HG03354 (cell line): Measurements from ENCODE around the gene PKN3.
A peak's percentile ranks its signal among the peaks of the same experiment; 100 is the strongest.
"Not testable (repeated sequence)": the region's sequence is repeated elsewhere in the genome, so short reads cannot be mapped to it uniquely, and the experiment has no call there.

ENCODE experiments used
- ATAC-seq: cut with Tn5 transposase; IDR thresholded peaks from one replicate; pipeline ENCODE4 v1.9.1; 2021; ENCODE audit warnings: mild to moderate bottlenecking; ENCODE audit not compliant: unreplicated experiment, poor library complexity, severe bottlenecking

Gene PKN3

DNA sequence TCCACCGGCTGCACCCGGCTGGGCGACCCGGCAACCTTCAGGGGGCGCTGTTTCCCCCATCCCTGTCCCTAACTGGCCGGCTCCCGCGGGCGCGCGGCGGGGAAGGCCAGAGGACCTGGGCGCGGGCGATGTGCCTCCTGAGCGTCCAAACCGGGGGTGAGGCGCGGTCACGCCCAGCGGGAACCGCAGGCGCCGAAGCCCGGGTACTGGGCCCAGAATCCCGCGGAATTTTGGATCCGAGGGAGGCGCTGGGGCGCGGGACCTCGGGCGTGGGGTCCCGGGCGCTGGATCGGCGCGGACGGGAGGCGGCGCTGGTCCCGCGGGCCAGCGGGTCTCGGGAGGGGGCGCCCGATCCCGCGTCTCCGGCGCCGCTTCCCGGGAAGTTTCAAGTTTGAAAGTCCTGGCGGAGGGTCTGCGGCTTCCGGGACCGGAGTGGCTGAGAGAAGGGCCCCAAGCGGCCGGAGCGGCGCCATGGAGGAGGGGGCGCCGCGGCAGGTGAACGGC lies at the start of gene PKN3:
Gene PKN3, plus strand, starts transcription at position 59 of the 504 bp plus-strand sequence. Its CDS starts 413 bp downstream, at position 472.
- peak; percentile 79 for ATAC-seq

DNA sequence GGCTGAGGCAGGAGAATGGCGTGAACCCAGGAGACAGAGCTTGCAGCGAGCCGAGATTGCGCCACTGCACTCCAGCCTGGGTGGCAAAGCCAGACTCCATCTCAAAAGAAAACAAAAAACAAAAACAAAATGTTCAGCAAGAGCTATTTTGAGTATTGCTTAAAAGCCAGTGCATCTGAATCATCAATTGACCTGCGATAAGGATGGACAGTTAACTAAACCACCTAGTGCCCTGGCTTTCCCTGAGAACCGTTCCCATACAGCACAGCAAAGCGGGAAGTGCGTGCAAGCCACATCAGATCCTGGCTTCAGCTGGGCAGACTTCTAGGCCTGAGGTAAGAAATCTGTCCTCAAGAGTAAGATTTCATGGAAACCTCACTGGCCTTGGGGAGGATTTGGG lies 48.4 kb upstream of the PKN3 start:
- no peak for ATAC-seq

DNA sequence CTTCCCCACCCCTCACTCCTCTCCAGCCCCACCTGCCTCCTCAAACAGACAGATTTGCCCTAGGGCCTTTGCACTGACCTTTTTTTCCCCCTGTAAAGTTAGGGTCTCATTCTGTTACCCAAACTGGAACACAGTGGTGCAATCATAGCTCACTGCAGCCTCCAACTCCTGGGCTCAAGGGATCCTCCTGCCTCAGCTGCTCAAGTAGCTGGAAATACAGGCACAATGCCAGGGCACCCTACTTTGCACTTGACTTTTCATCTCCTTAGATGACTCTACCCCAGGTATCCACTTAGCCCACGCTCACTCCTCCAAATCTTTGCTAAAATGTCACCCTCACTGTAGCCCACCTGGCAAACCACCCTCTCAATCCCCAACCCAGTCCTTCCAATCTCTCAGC lies 47.8 kb upstream of the PKN3 start:
- ATAC-seq = no peak

DNA sequence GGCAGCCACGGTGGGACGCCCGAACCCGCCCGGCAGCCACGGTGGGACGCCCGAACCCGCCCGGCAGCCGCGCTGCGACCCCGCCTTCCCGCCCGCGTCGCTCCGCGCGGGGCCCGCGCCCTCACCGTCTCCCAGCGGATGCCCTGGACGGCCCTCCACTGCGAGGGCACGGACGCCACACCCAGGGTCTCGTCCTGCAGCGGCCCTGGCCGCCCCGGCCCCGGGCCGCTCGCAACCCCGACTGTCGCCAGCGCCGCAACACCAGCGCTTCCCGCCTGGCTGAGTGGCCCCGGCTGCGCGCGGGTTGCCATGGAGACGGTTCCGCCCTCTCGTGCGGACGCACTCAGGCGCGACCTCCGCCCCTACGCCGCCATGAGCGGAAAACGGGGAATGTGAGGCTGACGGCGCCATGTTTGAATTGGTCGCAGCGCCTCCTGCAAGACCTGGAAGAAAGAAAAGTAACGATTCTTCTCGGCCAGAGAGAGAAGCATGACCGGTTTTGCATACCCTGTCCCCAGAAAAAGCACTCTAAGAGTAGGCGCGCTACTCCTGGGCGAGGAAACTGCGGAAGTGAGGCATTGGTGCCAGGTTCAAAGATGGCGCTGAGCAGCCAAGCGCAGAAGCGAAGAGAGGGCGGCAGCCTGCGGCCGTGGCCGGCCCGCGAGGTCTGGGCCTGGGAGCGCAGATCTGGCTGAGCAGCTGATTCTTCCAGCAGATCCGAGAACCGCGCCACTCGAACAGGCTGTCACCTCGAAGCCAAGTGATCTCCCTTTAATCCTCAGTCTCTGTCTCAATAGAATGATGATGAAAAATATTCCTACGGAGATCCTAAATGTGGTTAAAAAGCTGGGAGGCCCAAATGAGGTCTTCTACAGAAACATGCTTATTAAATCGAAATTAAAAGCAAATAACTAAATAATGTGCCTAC lies 45.6 kb upstream of the PKN3 start, which contains the start of gene DYNC2I2:
Gene DYNC2I2, minus strand, starts transcription at position 432 of the 928 bp plus-strand sequence. Its CDS starts 121 bp downstream, at position 311.
- ATAC-seq = peak; percentile 78

DNA sequence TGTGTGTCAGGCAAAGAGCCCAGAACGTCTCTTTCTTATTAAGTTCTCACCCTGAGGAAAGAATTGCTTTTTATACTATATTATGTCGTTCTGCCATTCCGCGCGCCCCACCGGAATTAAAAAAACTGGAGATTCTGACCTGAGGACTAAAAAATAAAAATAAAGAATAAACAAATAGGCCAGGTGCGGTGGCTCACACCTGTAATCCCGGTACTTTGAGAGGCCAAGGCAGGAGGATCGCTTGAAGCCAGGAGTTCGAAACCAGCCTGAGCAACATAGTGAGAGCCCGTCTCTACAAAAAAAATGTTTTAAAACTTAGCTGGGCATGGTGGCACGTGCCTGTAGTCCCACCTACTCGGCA lies 45.0 kb upstream of the PKN3 start:
- ATAC-seq = no peak

DNA sequence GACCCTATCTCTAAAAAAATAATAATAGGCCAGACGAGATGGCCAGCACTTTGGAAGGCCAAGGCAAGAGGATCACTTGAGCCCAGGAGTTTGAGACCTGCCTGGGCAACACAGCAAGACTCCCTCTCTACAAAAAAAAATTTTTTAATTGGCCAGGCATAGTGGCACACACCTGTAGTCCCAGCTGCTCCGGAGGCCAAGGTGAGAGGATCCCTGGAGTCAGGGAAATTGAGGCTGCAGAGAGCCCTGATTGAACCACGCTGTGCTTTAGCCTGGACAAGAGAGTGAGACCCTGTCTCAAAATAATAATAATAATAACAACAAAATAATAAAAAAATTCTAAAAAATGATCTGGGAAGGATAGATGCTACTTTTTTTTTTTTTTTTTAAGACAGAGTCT lies 44.5 kb upstream of the PKN3 start:
- ATAC-seq = no peak

DNA sequence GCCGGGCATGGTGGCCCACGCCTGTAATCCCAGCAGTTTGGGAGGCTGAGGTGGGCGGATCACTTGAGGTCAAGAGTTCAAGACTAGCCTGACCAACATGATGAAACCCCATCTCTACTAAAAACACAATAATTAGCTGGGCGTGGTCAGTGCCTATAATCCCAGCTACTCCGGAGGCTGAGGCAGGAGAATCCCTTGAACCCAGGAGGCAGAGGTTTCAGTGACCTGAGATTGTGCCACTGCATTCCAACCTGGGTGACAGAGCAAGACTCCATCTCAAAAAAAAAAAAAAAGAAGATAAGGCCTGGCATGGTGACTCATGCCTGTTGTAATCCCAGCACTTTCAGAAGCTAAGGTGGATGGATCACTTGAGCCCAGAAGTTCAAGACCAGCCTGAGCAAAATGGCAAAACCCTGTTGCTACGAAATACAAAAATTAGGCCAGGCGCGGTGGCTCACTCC lies 35.8 kb upstream of the PKN3 start:
- not testable (repeated sequence) for ATAC-seq

DNA sequence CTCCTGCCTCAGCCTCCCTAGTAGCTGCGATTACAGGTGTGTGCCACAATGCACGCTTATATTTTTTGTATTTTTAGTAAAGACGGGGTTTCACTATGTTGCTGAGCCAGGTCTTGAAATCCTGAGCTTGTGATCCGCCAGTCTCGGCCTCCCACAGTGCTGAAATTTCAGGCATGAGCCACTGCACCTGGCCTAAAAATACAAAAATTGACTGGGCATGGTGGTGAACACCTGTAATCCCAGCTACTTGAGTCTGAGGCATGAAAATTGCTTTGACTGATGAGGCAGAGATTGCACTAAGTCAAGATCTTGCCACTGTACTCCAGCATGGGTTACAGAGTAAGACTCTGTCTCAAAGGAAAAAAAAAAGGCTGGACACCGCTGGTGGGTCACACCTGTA lies 32.5 kb upstream of the PKN3 start:
- ATAC-seq = no peak

DNA sequence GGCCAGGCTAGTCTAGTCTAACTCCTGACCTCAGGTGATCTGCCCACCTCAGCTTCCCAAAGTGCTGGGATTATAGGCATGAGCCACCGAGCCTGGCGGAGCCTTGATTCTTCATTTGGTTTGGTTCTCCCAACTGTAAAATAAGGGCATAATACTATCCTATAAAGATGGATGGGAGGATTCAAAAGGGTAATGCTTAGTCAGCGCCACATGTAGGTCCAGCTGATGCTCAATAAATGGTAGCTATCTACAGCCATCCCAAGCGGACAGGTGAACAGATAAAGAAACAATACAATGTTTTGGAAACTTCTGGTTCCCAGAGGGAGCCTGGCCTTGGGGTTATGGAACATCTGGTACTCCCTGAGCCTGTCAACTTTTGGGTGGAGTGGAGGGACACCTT lies 26.9 kb upstream of the PKN3 start:
- no peak for ATAC-seq

DNA sequence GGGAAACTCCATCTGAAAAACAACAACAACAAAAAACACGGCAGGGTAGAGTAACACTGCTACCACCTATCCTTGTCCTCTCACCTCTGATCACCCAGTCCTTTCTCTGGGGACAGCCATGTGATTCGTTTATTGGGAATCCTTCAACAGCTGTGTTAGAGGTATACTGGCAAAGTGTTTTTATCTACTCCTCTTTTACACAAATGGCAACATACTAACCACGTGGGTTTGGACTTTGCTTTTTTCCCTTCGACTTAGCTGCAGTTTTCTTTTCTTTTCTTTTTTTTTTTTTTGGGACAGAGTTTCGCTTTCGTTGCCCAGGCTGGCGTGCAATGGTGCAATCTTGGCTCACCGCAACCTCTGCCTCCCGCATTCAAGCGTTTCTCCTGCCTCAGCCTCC lies 24.5 kb upstream of the PKN3 start:
- no peak for ATAC-seq

DNA sequence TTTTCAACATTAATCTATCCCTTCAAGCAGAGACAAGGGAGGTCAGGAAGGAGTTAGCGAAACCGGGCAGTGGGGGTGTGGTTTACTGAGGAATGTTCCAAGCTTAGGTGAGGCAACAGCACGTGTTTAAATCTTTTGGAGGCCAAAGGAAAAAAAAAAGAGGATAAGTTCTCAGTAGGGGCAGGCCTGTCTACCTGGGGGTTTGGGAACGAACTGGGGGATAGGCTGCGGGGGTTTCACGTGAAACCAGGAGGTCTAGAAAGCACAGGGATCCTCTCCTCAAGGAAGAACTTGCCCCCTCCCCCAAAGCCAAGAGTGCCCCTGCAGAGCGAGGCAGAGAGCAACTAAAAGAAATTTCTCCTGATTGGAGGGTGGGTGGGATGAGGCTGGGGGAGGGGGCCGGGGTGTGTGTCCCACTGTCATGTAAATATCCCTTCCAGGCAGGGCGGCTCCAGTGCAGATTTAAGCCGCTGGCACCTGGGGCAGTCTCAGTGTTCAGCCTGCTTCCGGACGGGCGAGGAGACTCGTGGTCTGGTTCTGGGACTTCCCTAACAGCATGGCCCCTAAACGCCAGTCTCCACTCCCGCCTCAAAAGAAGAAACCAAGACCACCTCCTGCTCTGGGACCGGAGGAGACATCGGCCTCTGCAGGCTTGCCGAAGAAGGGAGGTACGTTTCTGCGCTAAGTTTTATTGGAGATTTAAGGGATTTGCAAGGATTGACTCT lies 18.8 kb upstream of the PKN3 start:
- ATAC-seq = peak; percentile 42

DNA sequence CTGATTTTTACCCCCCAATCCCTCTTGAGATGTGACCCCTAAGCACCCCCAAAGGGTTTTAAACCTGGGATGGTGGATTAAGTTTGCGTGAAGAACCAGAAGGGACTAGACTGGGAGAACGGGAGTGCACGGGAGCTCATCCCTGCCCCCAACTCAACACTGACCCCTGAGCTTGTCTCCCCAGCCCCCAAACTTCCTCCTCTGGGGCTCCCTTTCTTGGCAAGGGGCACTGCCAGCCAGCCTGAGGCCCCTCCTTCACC lies 18.3 kb upstream of the PKN3 start:
- peak; percentile 5 for ATAC-seq

DNA sequence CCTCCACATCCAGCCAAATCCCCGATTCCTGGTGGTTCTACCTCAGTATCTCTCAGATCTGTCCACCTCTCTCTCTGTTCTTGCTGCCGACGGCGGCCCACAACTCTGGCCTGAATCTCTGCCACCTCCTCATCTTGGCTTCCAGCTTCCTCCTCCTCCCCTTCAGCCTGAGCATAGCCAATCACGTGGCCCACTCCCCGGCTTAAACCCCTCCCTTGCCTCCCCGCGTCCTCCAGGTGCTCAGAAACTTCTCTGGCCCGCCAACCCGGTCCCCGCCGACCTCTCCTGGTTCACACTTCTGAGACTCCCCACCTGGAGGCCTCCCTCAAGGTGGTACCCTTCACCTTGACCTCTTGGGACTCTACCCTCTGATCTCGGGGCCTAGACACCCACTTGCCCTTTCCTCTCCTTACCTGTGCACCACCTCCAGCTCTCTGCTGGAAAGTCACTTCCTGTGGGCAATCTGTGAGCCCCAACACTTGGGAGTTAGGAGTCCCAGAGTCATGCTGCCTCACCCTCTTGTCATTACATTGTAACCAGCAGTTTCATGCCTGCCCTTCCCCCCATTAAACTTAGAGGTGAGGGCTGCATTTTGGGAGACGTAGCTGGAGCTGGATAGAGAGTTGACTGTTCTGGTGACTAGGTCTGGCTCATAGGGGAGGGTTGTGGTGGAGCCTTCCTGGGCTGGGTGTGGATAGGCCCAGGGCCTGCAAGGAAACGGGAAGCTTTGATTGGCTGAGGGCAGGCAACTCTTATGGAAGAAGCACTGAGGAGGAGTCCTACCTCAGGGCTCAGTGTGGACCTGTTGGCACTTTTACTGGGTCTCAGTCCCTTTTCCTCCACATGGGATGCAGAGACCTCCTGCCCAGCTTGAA lies 17.7 kb upstream of the PKN3 start:
- ATAC-seq = peak; percentile 46

DNA sequence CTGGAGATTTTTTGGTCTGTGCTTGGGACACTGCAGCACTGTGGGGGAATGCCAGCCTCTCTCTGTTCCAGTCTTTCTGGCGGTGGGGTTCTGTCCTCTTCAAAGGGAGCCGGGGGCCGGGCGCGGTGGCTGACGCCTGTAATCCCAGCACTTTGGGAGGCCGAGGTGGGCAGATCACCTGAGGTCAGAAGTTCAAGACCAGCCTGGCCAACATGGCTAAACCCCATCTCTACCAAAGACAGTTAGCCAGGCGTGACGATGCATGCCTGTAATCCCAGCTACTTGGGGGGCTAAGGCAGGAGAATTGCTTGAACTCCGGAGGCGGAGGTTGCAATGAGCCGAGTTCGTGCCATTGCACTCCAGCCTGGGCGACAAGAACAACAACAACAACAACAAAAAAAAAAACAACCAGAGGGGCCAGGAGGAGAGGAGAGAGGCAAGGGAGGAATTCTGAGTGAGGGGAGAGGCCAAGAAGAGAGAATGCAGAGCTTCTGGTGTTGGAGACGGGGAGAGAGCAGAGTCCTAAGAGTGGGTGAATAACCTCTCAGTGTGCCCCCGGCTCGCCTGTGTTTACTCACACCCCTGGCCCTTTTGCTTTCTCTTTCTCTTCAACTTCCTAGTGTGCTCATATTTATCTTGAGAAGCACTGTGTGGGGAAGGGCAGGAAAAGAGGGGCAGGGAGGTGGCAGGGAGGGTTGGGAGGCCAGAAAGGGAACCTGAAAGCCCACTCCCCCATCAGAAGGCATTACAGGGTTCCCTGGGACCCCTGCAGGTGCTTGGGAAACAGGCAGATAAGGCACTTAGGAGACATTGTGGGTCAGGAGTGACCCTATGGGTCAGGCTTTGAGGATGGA lies 16.4 kb upstream of the PKN3 start:
- no peak for ATAC-seq

DNA sequence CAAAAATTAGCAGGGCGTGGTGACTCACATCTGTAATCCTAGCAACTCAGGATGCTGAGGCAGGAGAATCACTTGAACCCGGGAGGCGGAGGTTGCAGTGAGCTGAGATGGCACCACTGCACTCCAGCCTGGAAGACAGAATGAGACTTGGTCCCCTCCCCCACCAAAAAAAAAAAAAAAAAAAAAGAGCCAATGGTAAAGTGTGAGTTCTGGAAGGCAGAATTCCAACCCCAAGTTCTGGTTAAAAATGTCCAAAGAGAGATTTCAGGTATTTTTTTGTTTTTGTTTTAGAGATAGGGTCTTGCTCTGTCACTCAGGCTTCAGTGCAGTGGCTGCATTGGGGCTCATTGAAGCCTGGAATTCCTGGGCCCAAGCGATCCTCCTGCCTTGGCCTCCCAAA lies 14.8 kb upstream of the PKN3 start:
- no peak for ATAC-seq

DNA sequence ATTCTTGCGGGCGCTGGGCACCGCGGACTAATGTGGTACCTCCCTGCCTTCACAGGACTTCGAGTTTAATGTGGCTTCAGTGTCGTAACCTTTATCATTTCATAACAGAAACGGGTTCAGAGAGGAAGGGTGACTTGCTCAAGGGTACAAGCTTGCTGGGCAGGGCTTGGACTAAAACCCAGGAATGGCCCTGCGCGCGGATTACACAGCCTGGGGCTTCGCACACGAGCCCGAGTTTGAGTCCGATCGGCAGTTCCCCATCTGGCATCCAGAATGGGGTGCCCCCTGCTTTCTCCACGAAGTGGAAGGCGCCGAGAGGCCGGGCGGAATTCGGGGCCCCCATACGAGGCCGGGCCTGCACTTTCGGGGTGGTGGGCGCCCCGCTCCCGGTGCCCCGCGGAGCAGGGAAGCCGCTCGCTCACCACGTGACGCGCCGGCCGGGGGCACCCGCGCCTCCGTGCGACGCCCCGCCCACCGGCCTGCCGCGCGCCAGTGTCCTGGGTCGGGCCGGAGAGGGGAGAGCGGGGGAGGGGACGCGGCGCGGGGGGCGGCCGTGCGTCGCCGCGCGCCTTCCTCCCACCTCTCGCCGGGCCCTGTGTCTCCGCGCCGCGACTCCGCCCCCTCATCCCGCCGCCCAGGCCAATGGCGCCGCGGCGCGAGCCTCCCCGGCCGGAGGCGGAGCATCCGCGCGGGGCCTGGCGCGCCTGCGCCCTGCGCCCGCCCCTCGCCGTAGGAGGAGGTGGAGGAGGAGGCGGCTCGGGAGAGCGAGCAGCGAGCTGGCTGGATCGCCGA lies 13.6 kb upstream of the PKN3 start, which contains the start of gene SET:
Gene SET, plus strand, starts transcription at position 722 of the 792 bp plus-strand sequence. CDS start 361 bp downstream, outside the sequence.
- ATAC-seq = peak; percentile 69

DNA sequence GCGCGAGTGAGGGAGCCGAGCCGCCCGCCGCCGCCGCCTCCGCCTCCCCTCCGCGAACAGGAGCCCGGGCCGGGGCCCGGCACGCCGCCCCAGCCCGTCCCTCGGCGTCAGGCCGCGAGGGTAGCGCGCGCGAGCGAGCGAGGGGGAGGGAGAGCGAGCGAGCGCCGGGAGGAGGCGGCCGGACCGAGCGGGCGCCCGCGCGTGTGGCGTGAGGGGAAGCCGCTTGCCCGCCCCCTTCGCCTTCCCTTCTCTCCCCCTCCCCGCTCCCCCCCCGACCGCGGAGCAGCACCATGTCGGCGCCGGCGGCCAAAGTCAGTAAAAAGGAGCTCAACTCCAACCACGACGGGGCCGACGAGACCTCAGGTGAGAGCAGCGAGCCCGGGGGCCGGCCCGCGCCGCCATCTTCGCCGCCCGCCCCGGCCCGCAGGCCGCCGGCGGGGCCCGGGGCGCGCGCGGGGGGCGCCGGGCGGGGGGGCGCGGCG lies 13.0 kb upstream of the PKN3 start:
- peak; percentile 15 for ATAC-seq
